ENCODE results near the gene DSG3.

DSG3 gene, protein sequence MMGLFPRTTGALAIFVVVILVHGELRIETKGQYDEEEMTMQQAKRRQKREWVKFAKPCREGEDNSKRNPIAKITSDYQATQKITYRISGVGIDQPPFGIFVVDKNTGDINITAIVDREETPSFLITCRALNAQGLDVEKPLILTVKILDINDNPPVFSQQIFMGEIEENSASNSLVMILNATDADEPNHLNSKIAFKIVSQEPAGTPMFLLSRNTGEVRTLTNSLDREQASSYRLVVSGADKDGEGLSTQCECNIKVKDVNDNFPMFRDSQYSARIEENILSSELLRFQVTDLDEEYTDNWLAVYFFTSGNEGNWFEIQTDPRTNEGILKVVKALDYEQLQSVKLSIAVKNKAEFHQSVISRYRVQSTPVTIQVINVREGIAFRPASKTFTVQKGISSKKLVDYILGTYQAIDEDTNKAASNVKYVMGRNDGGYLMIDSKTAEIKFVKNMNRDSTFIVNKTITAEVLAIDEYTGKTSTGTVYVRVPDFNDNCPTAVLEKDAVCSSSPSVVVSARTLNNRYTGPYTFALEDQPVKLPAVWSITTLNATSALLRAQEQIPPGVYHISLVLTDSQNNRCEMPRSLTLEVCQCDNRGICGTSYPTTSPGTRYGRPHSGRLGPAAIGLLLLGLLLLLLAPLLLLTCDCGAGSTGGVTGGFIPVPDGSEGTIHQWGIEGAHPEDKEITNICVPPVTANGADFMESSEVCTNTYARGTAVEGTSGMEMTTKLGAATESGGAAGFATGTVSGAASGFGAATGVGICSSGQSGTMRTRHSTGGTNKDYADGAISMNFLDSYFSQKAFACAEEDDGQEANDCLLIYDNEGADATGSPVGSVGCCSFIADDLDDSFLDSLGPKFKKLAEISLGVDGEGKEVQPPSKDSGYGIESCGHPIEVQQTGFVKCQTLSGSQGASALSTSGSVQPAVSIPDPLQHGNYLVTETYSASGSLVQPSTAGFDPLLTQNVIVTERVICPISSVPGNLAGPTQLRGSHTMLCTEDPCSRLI

DNA sequence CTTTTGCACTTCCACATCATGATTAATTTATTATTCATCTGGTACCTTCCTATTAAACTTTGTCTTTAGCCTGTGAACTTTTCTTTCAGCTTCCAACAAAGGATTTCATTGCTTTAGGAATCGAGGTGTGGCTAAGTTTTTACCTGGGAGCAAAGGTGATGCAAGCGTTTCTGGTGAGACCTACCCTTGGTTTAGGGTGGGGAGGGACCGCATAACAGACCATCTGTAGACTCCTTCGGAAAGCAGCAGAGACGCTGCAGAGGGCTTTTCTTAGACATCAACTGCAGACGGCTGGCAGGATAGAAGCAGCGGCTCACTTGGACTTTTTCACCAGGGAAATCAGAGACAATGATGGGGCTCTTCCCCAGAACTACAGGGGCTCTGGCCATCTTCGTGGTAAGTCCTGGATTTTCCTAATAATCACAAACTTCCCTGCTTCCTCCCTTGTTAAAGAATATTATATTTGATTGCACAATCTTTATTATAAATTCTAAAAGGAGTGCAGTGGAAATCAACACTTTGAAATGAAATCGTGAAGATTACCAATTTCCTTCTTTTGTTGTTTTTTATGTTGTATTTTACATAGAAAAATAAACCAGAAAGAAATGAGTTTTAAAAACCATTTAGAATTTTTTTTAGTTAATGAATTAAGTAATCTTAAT is at the start of gene DSG3:
Gene DSG3, plus strand, starts transcription at position 212 of the 662 bp plus-strand sequence. Its CDS starts 137 bp downstream, at position 349.
- no peak for DNase-seq

DNA sequence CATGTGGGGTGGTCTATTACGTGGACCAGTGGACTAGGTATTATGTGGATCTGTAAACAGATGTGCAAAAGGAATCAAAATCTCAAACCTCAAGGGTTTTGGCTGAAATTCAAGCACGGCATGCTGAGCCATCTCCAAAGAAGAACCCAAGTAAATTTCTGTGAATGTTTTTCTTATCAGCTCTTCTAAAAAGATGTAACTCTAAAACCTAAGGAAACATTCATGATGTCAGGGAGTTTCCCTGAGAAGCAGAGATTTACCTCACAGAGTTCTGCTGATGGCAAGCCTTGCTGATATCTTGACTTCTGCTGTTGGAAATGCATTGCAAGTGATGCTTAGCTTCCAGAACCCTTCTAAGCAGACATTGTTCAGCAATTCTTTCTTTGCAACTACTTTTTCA is 49.4 kb upstream of the DSG3 start:
- DNase-seq: no peak

DNA sequence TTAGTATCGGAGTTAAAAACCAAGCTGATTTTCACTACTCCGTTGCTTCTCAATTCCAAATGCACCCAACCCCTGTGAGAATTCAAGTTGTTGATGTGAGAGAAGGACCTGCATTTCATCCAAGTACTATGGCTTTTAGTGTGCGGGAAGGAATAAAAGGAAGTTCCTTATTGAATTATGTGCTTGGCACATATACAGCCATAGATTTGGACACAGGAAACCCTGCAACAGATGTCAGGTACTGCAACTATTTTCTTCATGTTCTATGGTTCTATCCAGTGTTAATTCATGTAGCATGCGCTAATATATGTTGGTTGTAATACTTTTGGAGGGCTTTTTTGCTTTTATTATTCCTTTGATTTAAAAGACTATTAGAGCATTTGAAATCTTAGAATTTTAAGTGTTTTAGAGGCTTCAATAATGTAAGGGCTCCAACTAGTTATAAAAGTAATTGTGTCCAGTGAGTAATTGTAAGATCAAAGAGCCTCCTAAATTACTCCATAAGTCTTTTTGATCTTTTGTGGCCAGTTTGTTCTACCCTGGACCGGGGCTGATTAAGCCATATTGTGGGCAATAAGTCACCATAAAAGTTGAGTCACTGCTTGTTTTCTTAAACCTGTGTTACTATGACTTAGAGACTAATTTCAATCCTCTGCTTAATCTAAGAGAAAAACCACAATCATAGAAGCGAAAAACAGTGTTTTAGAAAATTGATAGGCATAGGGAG is 48.1 kb upstream of the DSG3 start:
- DNase-seq: no peak

DNA sequence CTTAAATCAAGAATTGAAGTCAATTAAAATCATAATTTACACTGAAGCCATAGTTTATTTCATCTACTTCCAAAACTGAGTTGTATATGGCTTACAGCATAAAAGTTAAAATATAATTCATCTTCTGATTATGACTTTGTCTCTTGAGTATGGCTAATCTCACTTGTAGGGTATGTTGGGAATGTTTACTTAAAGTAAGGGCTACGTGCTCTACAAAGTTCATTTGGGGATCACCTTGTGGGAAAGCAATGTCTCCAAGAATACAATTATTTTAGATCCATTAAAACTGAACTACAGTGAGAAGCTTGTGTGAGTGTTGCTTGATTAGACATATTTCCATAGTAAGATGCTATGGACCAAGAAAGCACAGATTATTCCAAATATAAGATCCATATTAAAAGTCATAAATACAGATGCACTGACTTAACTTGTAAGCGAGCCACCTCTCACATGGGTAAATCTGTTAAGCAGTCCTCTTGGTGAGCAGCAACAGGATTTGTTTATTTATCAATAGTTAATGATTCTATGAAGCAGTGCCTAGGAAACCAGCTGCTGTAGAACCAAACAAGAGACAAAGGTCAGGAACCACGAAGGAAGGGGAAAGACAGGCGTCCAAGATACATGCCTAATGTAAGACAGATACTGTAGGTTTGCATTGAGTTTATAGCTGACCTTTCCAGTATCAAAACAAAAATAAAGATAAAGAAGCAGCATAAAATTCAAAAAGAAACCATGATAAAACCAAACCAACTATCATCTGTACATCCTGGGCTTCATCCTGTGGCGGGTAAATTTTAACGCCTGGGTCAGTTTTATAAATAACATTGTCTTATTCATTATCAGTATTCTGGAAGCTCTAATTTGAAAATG is 46.1 kb upstream of the DSG3 start:
- no peak for DNase-seq

DNA sequence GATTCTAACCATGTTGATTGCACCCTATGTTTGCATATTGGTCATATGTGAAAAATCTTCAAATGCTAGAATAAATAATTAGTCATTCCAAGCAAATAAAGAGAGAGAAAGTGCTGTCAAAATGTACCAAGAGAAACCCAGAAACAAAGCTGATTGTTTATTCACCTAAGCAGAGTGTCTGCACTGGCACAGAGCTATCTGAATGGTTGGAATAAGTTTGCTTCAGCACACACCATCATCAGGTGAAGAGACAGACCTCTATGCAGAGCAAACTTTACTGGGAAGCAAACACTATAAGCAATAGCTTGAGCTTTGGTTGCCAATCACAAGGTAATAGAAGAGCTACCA is 45.5 kb upstream of the DSG3 start:
- no peak for DNase-seq

DNA sequence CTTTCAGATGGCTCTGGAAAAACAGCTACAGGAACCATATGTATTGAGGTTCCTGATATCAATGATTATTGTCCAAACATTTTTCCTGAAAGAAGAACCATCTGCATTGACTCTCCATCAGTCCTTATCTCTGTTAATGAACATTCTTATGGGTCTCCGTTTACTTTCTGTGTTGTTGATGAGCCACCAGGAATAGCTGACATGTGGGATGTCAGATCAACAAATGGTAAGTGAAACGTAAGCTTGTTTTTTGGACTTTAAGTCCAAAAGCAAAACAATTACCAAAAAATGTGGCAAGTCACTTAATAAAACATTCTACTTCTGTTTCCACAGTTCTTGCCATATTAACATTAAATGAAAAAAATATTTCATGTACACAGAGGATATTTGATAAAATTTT is 44.1 kb upstream of the DSG3 start:
- DNase-seq: no peak

DNA sequence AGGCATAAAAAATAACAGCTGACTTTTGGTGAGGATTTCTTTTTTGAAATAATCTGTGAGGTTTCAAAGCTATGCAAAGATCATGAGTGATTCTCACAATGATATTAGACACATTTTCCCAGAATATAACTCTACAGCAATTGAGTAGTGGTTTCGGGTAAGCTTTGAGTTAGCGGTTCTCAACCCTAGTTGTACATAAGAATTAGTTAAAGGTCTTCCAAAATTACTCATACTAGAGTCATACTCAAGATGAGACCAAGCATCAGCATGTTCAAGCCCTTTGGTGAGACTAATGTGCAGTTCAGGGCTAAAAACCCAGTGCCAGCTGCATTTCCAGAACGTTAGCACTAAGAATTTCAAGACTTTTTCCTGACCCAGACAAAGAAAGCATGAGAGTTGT is 39.9 kb upstream of the DSG3 start:
- DNase-seq: no peak

DNA sequence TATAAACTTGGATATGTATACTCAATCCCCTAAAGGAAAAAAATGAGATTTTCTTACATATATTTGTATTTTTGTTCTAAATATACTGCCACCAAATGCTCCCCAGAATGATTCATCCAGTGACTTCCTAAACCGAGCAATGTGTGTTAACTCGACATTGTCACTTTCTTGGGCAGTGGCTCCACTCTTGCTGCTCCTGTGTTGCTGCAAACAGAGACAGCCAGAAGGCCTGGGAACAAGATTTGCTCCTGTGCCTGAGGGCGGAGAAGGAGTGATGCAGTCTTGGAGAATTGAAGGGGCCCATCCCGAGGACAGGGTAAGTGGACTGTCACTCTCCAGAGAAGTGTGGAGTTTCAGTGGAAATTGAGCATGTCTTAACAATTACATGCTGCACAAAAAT is 38.3 kb upstream of the DSG3 start:
- DNase-seq: no peak

DNA sequence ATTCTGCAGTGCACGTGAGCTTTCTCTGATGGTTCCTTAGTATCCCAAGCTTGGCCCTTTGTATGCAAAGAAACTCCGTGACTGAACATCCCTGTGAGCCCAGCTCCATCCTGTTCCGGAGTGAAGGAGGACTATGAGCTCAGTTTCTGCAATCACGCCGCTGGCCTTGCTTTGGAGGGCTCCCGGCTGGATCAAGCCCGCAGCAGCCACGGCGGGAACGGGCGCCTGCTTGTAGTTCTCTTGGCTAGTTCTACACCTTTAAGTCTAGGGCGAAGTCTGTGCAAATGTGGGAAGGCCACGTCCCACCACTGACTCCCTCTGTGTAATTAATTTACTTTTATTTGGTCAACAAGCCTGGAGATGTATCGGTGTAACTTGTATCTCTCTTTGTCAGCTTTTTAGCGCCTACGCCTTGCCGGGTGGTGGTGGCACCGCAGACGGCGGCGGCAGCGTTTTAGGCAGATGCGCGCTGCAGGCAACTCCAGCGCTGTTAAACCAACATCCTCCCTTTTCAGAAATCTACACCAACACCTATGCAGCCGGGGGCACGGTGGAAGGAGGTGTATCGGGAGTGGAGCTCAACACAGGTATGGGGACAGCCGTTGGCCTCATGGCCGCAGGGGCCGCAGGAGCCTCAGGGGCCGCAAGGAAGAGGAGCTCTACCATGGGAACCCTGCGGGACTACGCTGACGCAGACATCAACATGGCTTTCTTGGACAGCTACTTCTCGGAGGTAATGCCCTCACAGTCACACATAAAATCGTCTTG is 36.6 kb upstream of the DSG3 start:
- DNase-seq: no peak

DNA sequence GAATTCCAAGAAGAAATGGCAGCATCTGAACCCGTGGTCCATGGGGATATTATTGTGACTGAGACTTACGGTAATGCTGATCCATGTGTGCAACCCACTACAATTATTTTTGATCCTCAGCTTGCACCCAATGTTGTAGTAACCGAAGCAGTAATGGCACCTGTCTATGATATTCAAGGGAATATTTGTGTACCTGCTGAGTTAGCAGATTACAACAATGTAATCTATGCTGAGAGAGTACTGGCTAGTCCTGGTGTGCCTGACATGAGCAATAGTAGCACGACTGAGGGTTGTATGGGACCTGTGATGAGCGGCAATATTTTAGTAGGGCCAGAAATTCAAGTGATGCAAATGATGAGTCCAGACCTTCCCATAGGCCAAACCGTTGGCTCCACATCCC is 34.4 kb upstream of the DSG3 start:
- DNase-seq: no peak

DNA sequence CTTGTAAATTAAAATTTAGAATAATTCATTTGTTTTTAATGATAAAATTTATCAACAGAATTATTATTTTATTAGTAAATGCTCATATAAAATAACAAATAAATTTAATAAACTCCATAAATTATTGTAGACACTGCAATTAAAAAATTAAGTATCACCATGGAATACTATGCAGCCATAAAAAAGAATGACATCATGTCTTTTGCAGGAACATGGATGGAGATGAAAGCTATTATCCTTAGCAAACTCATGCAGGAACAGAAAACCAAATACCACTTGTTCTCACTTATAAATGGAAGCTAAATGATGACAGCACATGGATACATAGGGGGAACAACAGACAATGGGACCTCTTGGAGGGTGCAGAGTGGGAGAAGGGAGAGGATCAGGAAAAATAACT is 29.7 kb upstream of the DSG3 start:
- DNase-seq: no peak

DNA sequence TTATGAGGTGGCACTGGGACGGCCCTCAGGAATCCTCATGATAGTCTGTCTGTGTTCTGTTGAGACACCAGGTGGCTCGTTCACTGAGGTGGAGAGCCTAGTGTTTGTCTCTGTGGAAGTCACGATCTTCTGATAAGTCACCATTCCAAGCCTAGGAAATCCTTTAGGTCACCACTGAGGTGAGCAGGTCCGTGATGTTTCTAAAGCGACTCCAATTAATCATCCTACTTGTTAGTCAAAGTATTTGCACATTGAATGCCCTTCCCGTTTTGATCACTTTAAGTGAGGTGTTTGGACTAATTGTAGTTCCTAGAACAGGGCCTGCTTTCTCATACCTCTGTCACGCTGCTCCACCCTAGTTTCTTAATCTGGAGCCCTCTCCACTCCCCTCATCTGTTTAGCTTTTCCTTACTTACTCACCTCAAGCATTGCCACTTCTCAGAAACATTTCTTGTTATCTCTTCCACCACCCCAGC is 28.0 kb upstream of the DSG3 start:
- no peak for DNase-seq

DNA sequence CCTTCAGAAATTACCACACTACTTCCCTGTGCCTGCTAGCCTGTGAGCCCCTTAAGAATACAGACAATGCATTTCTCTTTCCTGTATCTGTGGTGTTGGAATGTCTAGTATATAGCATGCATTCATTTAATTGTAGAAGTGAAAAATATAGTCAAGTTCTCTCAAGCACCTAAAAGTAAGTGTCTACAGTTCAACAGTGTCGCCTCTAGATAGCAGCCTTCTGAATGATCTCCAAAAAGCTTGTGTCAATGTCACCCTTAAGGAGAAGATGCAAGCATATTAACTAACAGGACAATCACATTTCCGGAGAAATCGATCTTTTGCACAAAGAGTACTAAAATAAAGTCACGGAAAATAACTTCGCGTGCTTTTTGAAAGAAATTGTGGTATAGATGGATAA is 27.5 kb upstream of the DSG3 start:
- no peak for DNase-seq

DNA sequence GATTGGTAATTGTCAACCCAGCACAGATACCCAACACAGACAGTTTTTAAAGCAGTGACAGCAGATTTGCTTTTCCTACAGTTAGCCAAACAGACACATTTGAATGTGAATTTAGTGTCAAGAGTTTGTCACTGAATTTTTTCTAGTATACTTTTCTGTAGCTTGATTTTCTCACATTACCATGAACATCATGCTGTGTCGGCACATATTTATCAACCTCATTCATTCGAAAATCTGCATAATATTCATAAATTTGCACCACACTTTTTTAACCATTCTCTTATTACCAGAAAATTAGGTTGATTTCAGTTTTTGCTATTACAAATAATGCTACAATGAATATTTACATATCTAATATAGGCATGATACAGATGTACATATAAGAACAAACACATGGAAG is 27.0 kb upstream of the DSG3 start:
- DNase-seq: no peak

DNA sequence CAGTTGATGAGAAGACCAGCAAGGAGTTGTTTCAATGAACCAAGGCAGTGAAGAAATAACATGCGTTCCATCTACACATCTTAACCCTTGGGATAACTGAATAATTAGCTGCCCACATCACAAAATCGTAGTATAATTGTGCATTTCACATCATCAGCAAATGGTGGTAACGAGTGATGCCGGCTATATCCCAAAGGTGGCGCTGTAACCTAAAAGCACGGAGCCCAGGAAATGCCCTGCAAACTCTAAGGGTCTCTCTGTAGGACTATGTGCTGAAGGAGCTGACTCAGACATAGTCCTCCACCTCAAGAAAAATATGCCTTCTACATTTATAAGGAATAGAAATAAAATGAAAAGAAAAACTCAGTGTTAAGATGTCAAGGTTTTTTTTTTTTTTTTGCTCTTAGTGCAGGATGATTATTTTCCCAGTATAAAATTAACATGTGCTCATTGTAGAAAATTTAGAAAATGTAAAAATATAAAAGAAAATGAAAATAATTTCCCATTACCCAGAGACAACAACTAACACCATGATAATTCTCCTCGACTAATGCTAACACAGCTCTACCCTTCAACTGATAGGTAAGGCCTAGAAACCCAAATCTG is 23.1 kb upstream of the DSG3 start:
- DNase-seq: no peak

DNA sequence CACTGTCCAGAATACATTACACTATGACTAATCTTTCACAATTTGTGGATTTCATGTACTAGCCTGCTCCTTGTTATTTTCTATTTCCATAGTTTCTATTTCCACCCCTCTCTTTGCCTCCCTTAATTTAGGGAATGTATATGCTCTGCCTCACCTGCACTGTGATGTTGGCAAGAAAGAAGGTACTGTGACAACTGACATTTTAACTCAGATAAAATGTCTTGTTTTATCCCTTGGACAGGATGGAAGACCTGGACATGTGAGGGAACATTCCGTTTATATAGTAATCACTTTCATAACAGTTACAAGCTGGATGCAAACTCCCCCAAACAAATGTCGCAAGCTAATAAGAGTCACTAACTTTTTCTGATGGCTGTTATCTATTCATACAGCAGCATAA is 21.5 kb upstream of the DSG3 start:
- no peak for DNase-seq

DNA sequence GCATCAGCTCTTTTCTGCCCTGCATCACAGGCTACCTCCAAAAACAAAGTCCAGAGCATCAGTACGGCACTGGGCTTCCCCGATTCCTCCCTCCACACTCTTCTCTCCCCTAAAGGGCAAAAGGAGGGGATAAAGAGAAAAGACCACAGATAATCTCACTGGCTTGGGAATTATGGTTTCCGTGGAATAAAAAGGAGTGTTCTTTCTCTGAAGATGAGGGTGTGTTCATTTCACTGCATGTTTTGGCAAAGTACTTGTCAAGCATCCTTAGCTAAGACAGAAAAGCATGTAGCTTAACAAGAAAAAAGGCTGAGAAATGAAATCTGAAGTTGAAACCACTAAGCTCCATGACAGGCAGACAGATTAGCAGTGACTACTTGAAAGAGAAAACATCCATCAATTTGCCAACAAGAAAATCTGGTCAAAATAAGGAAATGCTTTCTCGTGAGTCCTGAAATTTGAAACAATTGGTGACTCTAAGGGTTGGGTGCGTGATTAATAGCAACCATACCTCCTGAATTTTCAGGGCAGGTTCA is 20.6 kb upstream of the DSG3 start:
- DNase-seq: no peak

DNA sequence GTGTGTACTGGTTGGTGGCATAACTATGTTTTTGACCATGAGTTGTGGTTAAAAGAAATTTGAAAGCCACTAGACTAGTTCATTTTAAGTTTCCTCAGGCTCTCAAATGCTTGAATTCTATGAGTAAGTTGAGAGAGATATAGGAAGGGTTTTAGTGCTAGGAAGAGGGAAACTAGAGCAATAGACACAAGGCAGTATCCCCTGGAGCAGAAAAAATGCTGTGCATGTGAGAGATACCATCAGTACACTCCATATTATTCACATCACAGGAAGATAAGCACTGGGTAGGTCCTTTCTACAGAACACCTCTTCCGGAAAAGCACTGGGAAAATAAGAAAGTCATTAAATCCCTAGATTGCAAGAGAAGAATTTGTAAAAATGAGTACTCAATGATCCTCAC is 19.3 kb upstream of the DSG3 start:
- DNase-seq: no peak

DNA sequence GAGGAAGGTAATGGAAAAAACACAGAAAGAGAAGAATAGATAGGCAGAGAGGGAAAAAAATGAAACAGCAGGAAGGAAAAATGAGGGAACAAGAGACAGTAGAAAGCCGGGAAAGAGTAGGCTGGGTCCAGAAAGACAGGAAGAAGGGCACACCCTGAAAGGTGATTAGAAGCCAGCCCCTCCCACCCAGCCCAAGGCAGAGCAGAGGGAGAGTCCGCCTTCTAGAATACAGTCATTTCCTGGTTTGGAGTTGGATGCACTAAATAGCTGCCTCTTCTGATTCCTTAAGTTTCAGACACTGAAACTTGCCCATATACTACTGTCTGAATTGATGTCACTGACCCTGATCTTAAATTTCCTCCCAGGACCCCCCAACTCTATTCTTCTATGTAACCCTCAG is 17.9 kb upstream of the DSG3 start:
- DNase-seq: no peak

DNA sequence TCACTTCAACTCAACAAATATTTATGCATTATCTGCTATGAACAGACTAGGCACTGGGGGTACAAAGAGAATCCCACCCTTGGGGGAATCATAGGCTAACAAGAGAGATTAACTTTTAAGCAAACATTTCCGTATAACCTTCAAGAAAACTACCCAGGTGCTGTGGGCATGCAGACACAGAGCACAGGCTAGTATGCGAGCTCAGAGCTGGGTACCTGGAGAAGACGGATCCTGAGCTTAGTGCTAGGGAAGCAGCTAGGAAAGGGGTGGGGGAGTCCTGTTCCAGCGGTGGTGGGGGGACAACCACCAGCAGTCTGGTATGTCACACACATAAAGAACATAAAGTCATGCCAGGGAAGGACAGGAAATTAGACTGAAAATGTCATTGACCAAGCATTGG is 17.5 kb upstream of the DSG3 start:
- no peak for DNase-seq

All from activated naive CD4-positive, alpha-beta T cell treated with Interleukin-2 at 50 U/mL for 16 hours (primary cell).